Uterus (tissue), 2 donors: ENCODE measurements around the gene DIP2A.

Source experiments
- POLR2A ChIP-seq, 2 donors: fragments of 450-650 bp; IDR thresholded peaks; one replicate each; pipeline ENCODE4 v1.6.1; 2016; ENCODE audit warnings: antibody characterized with exemption in 2 of 2, mild to moderate bottlenecking in 1 of 2, moderate library complexity in 1 of 2
- TF ChIP-seq, protein P1 (sequence below), 4 experiments: fragments of 200-600 bp in 2 of 4; fragments of 450-650 bp in 2 of 4; sonication (generic) in 2 of 4; IDR thresholded peaks; one replicate each; pipeline ENCODE4 v1.5.1; 2016 to 2019; ENCODE audit warnings: antibody characterized with exemption in 4 of 4, mild to moderate bottlenecking in 2 of 4, moderate library complexity in 1 of 4

DNA sequence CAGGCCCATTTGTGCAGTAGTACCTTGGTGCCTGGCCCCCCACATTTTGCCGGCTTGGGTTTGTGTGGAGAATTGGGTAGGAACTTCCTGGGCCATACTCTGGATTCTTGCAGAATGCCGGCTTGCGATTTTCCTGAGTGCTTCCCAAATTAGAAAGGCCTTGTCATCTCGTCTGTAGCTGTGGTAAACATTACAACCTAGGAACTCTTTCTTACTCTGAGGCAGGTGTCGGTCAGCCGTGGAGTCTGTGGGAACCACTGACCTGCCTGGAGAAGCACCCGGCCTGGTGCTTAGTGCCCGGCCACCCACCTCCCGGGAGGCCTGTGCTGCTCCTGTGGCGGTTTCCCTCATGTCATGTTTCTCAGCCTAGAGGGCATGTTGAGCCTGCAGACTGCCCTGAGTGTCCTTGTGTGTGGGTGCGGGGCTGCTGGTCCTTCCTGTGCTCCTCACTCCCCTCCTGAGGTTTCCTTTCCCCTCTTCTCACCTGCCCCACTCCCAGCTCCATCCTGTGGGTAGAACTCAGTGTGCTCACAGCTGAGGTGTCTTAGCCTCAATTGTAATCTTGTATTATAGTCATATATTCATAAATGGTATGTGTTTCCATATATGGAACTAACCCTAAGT, 81.5 kb downstream of the DIP2A start:
- TF ChIP-seq, protein P1, sequence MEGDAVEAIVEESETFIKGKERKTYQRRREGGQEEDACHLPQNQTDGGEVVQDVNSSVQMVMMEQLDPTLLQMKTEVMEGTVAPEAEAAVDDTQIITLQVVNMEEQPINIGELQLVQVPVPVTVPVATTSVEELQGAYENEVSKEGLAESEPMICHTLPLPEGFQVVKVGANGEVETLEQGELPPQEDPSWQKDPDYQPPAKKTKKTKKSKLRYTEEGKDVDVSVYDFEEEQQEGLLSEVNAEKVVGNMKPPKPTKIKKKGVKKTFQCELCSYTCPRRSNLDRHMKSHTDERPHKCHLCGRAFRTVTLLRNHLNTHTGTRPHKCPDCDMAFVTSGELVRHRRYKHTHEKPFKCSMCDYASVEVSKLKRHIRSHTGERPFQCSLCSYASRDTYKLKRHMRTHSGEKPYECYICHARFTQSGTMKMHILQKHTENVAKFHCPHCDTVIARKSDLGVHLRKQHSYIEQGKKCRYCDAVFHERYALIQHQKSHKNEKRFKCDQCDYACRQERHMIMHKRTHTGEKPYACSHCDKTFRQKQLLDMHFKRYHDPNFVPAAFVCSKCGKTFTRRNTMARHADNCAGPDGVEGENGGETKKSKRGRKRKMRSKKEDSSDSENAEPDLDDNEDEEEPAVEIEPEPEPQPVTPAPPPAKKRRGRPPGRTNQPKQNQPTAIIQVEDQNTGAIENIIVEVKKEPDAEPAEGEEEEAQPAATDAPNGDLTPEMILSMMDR (IDR thresholded peaks at IDR 0.05) = no peak
- no peak for TF ChIP-seq POLR2A (IDR thresholded peaks at IDR 0.05)
